ENCODE data around the gene CLRN1.

CLRN1 gene

DNA sequence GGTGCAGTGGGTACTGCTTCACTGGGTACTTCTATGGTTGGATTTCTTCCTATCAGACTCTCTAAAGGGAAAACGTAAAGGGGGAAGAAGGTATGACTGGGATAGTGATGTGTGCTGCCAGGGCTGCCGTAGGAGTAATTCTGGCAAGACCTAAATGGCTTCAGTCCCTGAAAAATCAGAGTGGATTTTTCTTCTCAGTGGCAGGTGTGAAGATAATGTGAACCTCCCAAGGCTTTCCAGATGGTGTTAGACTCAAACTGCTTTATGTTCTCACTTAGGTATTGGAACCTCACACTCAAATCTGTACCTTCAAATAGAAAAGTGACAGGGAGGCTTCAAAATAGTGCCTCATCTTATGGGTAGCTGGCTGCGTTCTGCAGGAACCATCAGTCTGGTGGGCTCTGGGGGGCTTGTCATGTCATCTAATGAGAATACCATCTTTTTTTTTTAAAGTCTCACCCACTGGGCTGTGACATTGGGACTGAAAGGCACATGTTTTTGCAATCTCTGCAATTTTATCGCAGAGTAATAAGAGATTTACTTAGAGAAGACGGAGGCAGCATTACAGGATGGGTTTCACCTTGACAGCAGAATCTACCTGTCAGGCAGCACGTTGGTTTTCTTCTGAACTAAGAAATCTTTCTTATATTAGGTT, 95.8 kb downstream of the CLRN1 start:
- DNase-seq (ENCODE audit: low read depth in 3 of 3) = no peak

All from stimulated activated CD4-positive, alpha-beta T cell treated with anti-CD3 and anti-CD28 coated beads, TNF-alpha, amount 100 ng/mL, for 4 hours (primary cell).